Body of pancreas (tissue), 4 donors: ENCODE data around the gene DCD. TPM values are rescaled to one million over a fixed set of nuclear protein-coding genes. Genes with fewer than 3 reads are reported as not detected.
A peak's percentile ranks its signal among the peaks of the same experiment; 100 is the strongest.

Experiments
- ATAC-seq: fragments of 150-250 bp; one replicate; pipeline ENCODE4 v1.9.1; 2016
- DNase-seq, 4 donors: peaks; one replicate each; pipeline ENCODE4 v3.0.0-alpha.2; 2019
- H3K27ac ChIP-seq, 4 donors: fragments of 200-600 bp; sonication (generic); 1 replicate in 3 of 4; 2 replicates in 1 of 4; pipeline versions ENCODE4 v1.5.1 to v1.6.1; 2016 to 2019; ENCODE audit warnings: mild to moderate bottlenecking in 1 of 4, mixed read lengths in 1 of 4, moderate library complexity in 1 of 4
- H3K27me3 ChIP-seq, 2 donors: fragments of 200-600 bp; sonication (generic); one replicate each; pipeline ENCODE4 v1.6.0; 2016; ENCODE audit warnings: mild to moderate bottlenecking in 1 of 2
- H3K36me3 ChIP-seq, 2 donors: fragments of 200-600 bp; sonication (generic); replicated peaks in 1 of 2; 2 replicates each; pipeline ENCODE4 v1.5.1; 2016; ENCODE audit warnings: low read depth in 2 of 2; ENCODE audit not compliant: insufficient read depth in 1 of 2
- H3K4me1 ChIP-seq: fragments of 200-600 bp; sonication (generic); one replicate; pipeline ENCODE4 v1.6.0; 2016
- H3K4me3 ChIP-seq, 2 donors: fragments of 200-600 bp; sonication (generic); 1 replicate in 1 of 2; 2 replicates in 1 of 2; pipeline ENCODE4 v1.5.1; 2016 to 2019
- H3K9me3 ChIP-seq, 3 donors: fragments of 200-600 bp; sonication (generic); 1 replicate in 2 of 3; 2 replicates in 1 of 3; pipeline ENCODE4 v1.5.1; 2016
- CTCF ChIP-seq, 7 experiments: fragments of 450-650 bp in 4 of 7; fragments of 200-600 bp in 3 of 7; sonication (generic) in 3 of 7; IDR thresholded peaks; one replicate each; pipeline ENCODE4 v1.5.1; 2016 to 2019; ENCODE audit warnings: antibody characterized with exemption in 7 of 7
- POLR2A ChIP-seq, 3 donors: fragments of 450-650 bp; IDR thresholded peaks; one replicate each; pipeline ENCODE4 v1.6.1; 2016; ENCODE audit warnings: antibody characterized with exemption in 3 of 3, mild to moderate bottlenecking in 2 of 3
- WGBS, 2 donors: methylation state at CpG; one replicate each; pipeline ENCODE4 v1.1.5; 2017; 5-methylcytosine and 5-hydroxymethylcytosine counted together
- intact Hi-C: fragments of 100-400 bp; cut with DNase I; formaldehyde crosslinking; loops from one replicate; pipeline ENCODE4 v1.15.1; 2023
- total RNA-seq, 2 donors: library from RNA; depleted of rRNA; stranded (reverse); fragments of >200 nt; gene quantifications; one replicate each; pipeline ENCODE4 v1.1.0, GENCODE V29; 2016

DCD gene
- total RNA-seq, 2 donors from 2014 or later, result not detected

- no peak for DNase-seq
- Histone ChIP-seq H3K4me1 (no peaks in the 10 kb centered on the region), H3K9me3 (no peaks in the 10 kb centered on the region), H3K27me3 (no peaks in the 10 kb centered on the region), H3K27ac (no peak overlapping the region), H3K4me3 (no peak overlapping the region), H3K36me3 (no peaks in the 10 kb centered on the region)
- no peak for ATAC-seq
- WGBS, 2 donors, result 72 to 77% methylated on average over 5 of the region's 5 CpGs
- intact Hi-C loops, result no loop called here
- TF ChIP-seq POLR2A (IDR thresholded peaks at IDR 0.05) (no peak), CTCF (IDR thresholded peaks at IDR 0.05) (no peak)
These were observed 44.3 kb downstream of the DCD start for GRCh38 chr12:54603872-54604271.

GRCh38 chr12:54603173-54603814 lies 44.9 kb downstream of the DCD start:
- Histone ChIP-seq H3K9me3 (no peaks in the 10 kb centered on the region), H3K4me1 (no peaks in the 10 kb centered on the region), H3K4me3 (no peak overlapping the region), H3K36me3 (no peaks in the 10 kb centered on the region), H3K27ac (no peak overlapping the region), H3K27me3 (no peaks in the 10 kb centered on the region)
- 21% methylated on average over 8 of the region's 8 CpGs for WGBS, 2 donors
- peak; percentile 70 to 77 (median 72) for DNase-seq
- intact Hi-C loops, result no loop called here
- peak; percentile 87 for ATAC-seq
- peak; percentile 33 to 86 (median 76) for TF ChIP-seq CTCF (IDR thresholded peaks at IDR 0.05)
- TF ChIP-seq POLR2A (IDR thresholded peaks at IDR 0.05), result no peak

DNA sequence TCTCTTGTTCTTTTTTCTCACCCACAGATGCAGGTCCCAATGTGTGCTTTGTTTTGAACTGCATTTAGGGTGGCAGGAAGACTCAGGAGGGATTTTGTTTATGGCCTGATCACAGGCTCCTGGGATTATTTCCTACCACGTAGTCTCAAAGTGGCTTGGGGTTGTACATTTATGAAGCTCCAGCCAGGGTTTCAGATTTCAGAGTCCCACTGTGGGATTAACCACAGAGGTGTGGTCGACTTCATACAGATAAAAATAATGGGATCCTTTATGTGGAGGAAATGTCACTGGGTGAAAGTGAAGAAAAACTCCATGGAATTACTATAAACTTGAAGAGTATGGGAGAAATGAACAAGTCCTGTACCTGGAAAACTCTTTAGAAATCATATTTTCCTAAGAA lies 45.5 kb downstream of the DCD start:
- Histone ChIP-seq H3K4me3 (no peak overlapping the region), H3K27me3 (no peaks in the 10 kb centered on the region), H3K36me3 (no peaks in the 10 kb centered on the region), H3K4me1 (no peaks in the 10 kb centered on the region), H3K27ac (no peak overlapping the region), H3K9me3 (no peaks in the 10 kb centered on the region)
- no peak for DNase-seq
- TF ChIP-seq CTCF (IDR thresholded peaks at IDR 0.05), result no peak
- TF ChIP-seq POLR2A (IDR thresholded peaks at IDR 0.05), result no peak
- intact Hi-C loops, result no loop called here
- WGBS, 2 donors, result 49 to 52% methylated on average over 2 of the region's 2 CpGs
- ATAC-seq, result no peak

DNA sequence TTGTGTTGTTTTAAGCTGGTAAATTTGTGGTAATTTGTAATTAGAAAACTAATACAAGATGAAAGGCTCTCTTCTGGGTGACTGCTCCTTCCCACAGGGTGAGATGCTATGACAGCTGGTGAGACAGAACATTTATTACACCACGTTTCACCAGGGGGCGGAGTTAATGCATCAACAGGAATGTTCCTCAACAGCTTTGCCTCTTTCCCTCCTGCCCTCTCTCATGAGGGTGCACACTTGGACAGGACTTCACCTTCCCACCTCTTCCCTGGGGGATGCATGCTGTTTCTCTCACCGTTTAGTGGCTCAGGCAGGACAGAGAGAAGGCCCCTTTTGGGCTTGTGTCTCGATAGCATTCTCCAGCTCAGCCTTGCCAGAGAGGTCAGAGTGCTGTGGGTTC lies 46.3 kb downstream of the DCD start:
- Histone ChIP-seq H3K4me1 (no peaks in the 10 kb centered on the region), H3K27ac (no peak overlapping the region), H3K36me3 (no peaks in the 10 kb centered on the region), H3K4me3 (no peak overlapping the region), H3K9me3 (no peaks in the 10 kb centered on the region), H3K27me3 (no peaks in the 10 kb centered on the region)
- 50 to 60% methylated on average over 4 of the region's 4 CpGs for WGBS, 2 donors
- ATAC-seq, result no peak
- no peak for TF ChIP-seq CTCF (IDR thresholded peaks at IDR 0.05)
- TF ChIP-seq POLR2A (IDR thresholded peaks at IDR 0.05), result no peak
- intact Hi-C loops, result no loop called here
- no peak for DNase-seq

DNA sequence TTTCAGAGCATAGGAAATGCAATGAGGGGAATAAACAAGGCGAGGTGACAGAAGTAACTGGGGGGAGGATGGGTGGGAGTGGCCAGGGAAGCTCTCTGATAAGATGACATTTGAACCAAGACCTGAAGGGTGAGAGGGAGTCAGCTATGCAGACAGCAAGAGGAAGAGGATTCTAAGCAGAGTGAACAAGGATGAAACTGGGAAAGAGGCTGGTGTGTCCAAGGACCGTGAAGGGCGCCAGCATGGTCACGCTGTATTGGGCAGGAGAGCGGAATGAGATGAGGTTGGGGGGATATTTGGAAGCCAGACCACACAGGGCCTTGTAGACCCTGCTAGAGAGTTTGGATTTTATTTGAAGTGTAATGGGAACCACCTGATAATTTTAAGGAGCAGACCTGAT lies 49.2 kb downstream of the DCD start:
- Histone ChIP-seq H3K9me3 (no peaks in the 10 kb centered on the region), H3K36me3 (no peaks in the 10 kb centered on the region), H3K27ac (no peak overlapping the region), H3K4me1 (peaks cover 5% of the 10 kb centered on the region), H3K4me3 (no peak overlapping the region), H3K27me3 (no peaks in the 10 kb centered on the region)
- WGBS, 2 donors, result 84 to 86% methylated on average over 5 of the region's 5 CpGs
- DNase-seq, result no peak
- intact Hi-C loops, result no loop called here
- ATAC-seq, result no peak
- no peak for TF ChIP-seq POLR2A (IDR thresholded peaks at IDR 0.05)
- TF ChIP-seq CTCF (IDR thresholded peaks at IDR 0.05), result no peak
